Calu3 (cell line): ENCODE data around the gene GAREM1. TPM values are rescaled to one million over a fixed set of nuclear protein-coding genes. Genes with fewer than 3 reads are reported as not detected.

Experiments used
- BruUV-seq: library from RNA; stranded (reverse); fragments of 400-500 nt; replicated peaks from 2 replicates; lab custom pipeline; 2021; lab: Mats Ljungman, UMichigan
- CTCF ChIA-PET: fragments of 300-600 bp; sonication (Branson Sonifier 250); formaldehyde crosslinking; loops from one replicate; lab custom pipeline; 2022; ENCODE audit warnings: antibody characterized with exemption; lab: Charles Lee
- DNase-seq: peaks from one replicate; pipeline ENCODE4 v3.0.0; 2022
- H3K27ac Mint-ChIP-seq: one replicate; pipeline ENCODE4 v1.8.0; 2022; ENCODE audit warnings: mixed read lengths; ENCODE audit not compliant: unreplicated experiment
- H3K27me3 Mint-ChIP-seq: one replicate; pipeline ENCODE4 v1.8.0; 2022; ENCODE audit warnings: mixed read lengths; ENCODE audit not compliant: unreplicated experiment
- H3K36me3 Mint-ChIP-seq: one replicate; pipeline ENCODE4 v1.8.0; 2022; ENCODE audit warnings: mild to moderate bottlenecking, moderate library complexity, mixed read lengths; ENCODE audit not compliant: insufficient read depth, unreplicated experiment
- H3K4me1 Mint-ChIP-seq: one replicate; pipeline ENCODE4 v1.8.0; 2022; ENCODE audit warnings: mild to moderate bottlenecking, low read depth, mixed read lengths; ENCODE audit not compliant: unreplicated experiment
- H3K4me3 Mint-ChIP-seq: one replicate; pipeline ENCODE4 v1.8.0; 2022; ENCODE audit warnings: mild to moderate bottlenecking, low read depth, moderate library complexity, mixed read lengths; ENCODE audit not compliant: unreplicated experiment
- H3K9me3 Mint-ChIP-seq: one replicate; pipeline ENCODE4 v1.8.0; 2022; ENCODE audit warnings: low read depth, mixed read lengths; ENCODE audit not compliant: unreplicated experiment
- CTCF ChIP-seq: fragments of 200-600 bp; IDR thresholded peaks from one replicate; pipeline ENCODE4 v1.8.0; 2022; ENCODE audit warnings: antibody characterized with exemption; ENCODE audit not compliant: unreplicated experiment
- intact Hi-C: fragments of 100-400 bp; cut with micrococcal nuclease; formaldehyde crosslinking; loops from one replicate; pipeline ENCODE4 v1.10.0; 2022; ENCODE audit not compliant: unreplicated experiment
- total RNA-seq: library from RNA; stranded (reverse); gene quantifications from 2 replicates; pipeline ENCODE4 v1.2.3, GENCODE V29; 2022

Gene GAREM1
- total RNA-seq, 1 experiment from 2014 or later: 19.3 TPM

- Mint-ChIP-seq H3K9me3 (no peaks in the 10 kb centered on the region), H3K4me1 (no peaks in the 10 kb centered on the region), H3K27me3 (no peaks in the 10 kb centered on the region), H3K4me3 (no peak overlapping the region), H3K36me3 (no peaks in the 10 kb centered on the region), H3K27ac (no peak overlapping the region)
- intact Hi-C loops: no loop called here
- BruUV-seq: no TSS peak
- CTCF ChIA-PET: interaction anchor here (0.7 to 1.0 kb wide), 2 partner anchors 14 to 122 kb away, joined by 3 read pairs; no protein-coding TSS in a partner anchor
- TF ChIP-seq CTCF: no peak
- no peak for DNase-seq
Observed at GRCh38 chr18:32257084-32257785, 213.4 kb downstream of the GAREM1 start.

- Mint-ChIP-seq H3K27ac (no peak overlapping the region), H3K4me1 (no peaks in the 10 kb centered on the region), H3K36me3 (no peaks in the 10 kb centered on the region), H3K27me3 (no peaks in the 10 kb centered on the region), H3K4me3 (no peak overlapping the region), H3K9me3 (no peaks in the 10 kb centered on the region)
- BruUV-seq: no TSS peak
- TF ChIP-seq CTCF: no peak
- DNase-seq: no peak
- CTCF ChIA-PET: no interaction called here
- intact Hi-C loops: no loop called here
Observed at GRCh38 chr18:32255570-32255969, 215.1 kb downstream of the GAREM1 start.

- DNase-seq: no peak
- intact Hi-C loops: no loop called here
- no peaks in the 10 kb centered on the region for H3K4me1 Mint-ChIP-seq
- BruUV-seq: no TSS peak
- no peaks in the 10 kb centered on the region for H3K36me3 Mint-ChIP-seq
- no peak overlapping the region for H3K4me3 Mint-ChIP-seq
- H3K27me3 Mint-ChIP-seq: no peaks in the 10 kb centered on the region
- no peaks in the 10 kb centered on the region for H3K9me3 Mint-ChIP-seq
- CTCF ChIA-PET: no interaction called here
- no peak for TF ChIP-seq CTCF
- no peak overlapping the region for H3K27ac Mint-ChIP-seq
Observed at GRCh38 chr18:32252141-32252860, 218.4 kb downstream of the GAREM1 start.

GRCh38 chr18:32251466-32251865 lies 219.2 kb downstream of the GAREM1 start:
- no peak for DNase-seq
- Mint-ChIP-seq H3K27ac (no peak overlapping the region), H3K36me3 (no peaks in the 10 kb centered on the region), H3K9me3 (no peaks in the 10 kb centered on the region), H3K4me3 (no peak overlapping the region), H3K4me1 (no peaks in the 10 kb centered on the region), H3K27me3 (no peaks in the 10 kb centered on the region)
- TF ChIP-seq CTCF: no peak
- intact Hi-C loops: loop anchor here (1.0 kb wide), 1 partner anchor 40 kb away; no protein-coding TSS in a partner anchor
- CTCF ChIA-PET: no interaction called here
- BruUV-seq: no TSS peak
